Retinal pigment epithelial cell (primary cell): Measurements from ENCODE around the gene POU6F2.

Experiments used
- DNase-seq: peaks from one replicate; pipeline ENCODE4 v3.0.0-alpha.2; 2010; ENCODE audit warnings: low read depth
- H3K4me3 ChIP-seq: 2 replicates; pipeline ENCODE4 v1.5.1; 2011; ENCODE audit warnings: mild to moderate bottlenecking, low read length, control low read depth, moderate library complexity
- TF ChIP-seq, protein P1 (sequence below): conservative IDR thresholded peaks from 2 replicates; pipeline ENCODE4 v1.5.1; 2011; ENCODE audit warnings: low read depth, low read length, control low read depth, inconsistent platforms

Gene POU6F2

DNA sequence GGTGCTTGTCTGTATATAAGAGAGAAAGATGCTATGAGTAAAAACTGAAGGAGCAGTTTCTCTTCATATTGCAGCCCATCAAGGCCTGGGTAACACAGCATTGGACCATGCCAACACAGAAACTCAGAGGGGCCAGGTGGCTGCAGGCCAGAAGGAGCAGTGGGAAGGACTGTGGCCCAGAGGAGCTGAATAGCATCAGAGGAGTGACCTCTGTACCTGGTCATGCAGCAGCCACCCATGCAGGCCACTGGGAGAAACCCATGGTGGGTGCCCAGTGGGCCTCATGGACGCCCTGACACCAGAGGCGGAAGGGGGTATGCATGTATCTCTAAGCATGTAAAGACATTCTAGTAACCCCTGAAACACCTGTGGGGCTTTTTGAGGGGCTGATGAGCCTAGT lies 512.6 kb downstream of the POU6F2 start:
- H3K4me3 ChIP-seq, result no peak overlapping the region
- TF ChIP-seq, protein P1, sequence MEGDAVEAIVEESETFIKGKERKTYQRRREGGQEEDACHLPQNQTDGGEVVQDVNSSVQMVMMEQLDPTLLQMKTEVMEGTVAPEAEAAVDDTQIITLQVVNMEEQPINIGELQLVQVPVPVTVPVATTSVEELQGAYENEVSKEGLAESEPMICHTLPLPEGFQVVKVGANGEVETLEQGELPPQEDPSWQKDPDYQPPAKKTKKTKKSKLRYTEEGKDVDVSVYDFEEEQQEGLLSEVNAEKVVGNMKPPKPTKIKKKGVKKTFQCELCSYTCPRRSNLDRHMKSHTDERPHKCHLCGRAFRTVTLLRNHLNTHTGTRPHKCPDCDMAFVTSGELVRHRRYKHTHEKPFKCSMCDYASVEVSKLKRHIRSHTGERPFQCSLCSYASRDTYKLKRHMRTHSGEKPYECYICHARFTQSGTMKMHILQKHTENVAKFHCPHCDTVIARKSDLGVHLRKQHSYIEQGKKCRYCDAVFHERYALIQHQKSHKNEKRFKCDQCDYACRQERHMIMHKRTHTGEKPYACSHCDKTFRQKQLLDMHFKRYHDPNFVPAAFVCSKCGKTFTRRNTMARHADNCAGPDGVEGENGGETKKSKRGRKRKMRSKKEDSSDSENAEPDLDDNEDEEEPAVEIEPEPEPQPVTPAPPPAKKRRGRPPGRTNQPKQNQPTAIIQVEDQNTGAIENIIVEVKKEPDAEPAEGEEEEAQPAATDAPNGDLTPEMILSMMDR, result no peak
- DNase-seq, result no peak

DNA sequence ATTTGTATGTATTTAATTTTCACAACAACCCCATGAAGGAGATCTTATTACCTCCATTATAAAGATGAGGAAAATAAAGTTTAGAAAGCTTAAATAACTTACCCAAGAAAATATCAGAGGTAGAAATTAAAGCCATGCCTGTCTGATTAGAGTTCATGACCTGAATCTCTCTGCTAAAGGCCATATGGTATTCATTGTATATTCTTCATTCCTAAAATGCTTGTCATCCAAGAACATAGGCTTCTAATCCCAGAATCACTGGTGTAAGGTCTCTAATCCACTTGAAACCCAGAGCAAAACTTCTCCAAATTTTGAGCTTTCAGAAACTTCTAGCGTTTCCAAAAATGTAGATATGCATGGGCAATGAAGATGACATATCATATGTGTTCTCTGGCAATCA lies 516.2 kb downstream of the POU6F2 start:
- no peak for DNase-seq
- H3K4me3 ChIP-seq, result no peak overlapping the region
- TF ChIP-seq, protein P1, result no peak

DNA sequence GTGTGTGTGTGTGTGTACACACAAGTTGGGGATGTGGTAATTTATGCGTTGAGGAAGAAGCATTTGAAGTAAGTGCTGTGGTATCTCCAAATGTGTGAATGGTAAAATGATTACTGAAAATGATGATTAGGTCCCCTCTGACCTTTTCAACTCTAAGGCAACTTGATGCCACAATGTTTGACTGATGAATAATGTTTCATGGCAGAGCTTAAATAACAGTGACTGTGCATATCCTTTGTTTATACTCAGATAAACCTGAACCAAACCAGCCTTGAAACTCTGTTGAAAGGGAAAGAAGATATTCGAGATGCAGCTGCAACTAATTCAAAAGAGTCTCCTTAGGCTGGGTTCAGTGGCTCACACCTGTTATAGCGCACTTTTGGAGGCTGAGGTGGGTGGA lies 523.6 kb downstream of the POU6F2 start:
- TF ChIP-seq, protein P1, result no peak
- DNase-seq, result no peak
- H3K4me3 ChIP-seq, result no peak overlapping the region

DNA sequence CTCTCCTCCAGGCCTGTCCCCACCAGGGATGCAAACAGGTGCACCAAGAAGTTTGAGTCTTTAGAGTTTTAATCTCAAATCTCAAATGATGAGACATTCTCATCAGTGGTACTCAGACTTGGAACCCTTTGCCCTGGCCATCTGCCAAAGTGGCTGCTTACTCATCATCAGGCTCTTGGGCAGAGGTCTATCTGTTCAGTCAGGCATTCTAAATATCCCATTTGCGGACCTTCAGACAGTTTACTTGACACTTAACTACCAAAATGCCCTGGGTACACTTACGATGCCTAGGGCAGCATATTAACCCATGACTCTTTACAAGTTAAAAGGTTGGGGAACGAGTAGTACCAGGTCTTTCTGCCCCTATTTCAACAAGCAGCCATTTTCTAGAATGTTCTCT lies 527.3 kb downstream of the POU6F2 start:
- TF ChIP-seq, protein P1, result no peak
- peak; percentile 47 for DNase-seq
- no peak overlapping the region for H3K4me3 ChIP-seq

DNA sequence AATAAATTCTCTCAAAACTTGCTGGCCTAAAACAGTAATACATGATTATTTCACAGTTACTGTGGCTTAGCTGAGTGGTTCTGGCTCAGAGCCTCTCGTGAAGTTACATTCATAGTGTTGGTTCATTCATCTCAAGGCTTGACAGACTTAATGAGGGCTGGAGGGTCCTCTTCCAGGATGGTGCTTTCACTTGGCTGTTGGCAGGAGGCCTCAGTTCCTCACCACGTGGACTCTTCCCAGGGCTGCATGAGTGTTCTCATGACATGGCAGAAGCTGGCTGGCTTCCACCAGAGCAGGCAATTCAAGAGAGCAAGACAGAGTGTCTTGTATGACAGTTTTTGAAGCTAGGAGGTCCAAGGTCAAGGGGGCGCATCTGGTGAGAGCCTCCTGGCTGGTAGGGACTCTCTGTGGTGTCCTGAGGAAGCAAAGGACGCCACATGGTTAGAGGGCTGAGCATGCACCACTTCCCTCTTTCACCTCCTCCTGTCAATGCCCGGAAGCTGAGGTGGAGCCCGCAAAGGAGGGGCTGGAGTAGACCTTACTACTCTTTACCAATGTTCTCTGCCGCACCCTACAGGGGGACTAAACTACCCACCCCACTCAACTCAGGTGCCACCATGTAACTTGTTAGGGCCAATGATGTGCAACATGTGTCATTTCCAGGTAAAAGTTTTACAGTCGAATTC lies 530.3 kb downstream of the POU6F2 start:
- no peak for DNase-seq
- no peak overlapping the region for H3K4me3 ChIP-seq

DNA sequence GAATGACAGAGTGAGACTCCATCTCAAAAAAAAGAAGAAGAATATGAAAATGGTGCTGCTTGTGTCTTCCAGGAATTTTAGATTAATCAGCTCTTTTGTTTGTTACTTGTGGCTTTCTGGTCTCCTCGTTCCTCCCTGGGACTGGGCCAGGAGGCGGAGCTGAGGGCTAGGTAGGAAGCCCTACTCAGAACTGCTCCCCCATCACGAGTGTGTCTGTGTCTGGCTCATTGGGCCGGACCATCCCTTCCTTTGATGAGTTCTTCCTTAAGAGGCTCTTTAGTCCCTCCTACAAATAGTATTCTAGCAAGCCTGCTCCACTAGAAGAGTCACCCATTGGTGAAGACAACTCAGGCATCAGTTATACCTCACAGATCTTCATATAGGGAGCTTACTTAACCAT lies 531.7 kb downstream of the POU6F2 start:
- no peak for DNase-seq
- no peak overlapping the region for H3K4me3 ChIP-seq
- TF ChIP-seq, protein P1, result no peak

More for the DNA sequence above, 530.3 kb downstream of the POU6F2 start:
- TF ChIP-seq, protein P1, result no peak

DNA sequence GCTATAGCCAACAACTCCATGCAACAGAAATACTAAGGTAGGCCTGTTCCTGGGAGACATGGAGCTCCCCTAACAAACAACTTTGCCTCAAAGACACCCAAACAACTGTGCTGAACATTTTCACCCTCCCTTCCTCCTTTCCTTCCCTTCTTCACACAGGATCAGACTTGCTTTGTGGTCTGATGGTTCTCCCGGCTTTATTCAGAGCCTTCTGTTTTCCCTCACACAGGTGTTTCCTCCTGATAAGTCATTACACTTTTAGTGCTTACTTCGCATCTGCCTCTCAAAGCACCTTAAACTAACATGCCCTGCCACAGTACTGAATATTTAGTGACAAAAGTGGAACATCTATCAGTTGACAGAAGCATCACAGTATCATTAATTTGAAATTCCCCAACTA lies 532.2 kb downstream of the POU6F2 start:
- DNase-seq, result no peak

More for the DNA sequence above, 532.2 kb downstream of the POU6F2 start:
- TF ChIP-seq, protein P1, result no peak
- no peak overlapping the region for H3K4me3 ChIP-seq
